Bone marrow (tissue), 2 donors: Measurements from ENCODE around the gene GLCCI1.

ENCODE experiments used
- DNase-seq, 2 donors: peaks; one replicate each; lab custom pipeline; 2025; lab: John Stamatoyannopoulos, UW

GLCCI1 gene

GRCh38 chr7:7968544-7969305 is at the start of gene GLCCI1:
TSS of gene GLCCI1 (plus strand) at chr7:7968796. CDS start at chr7:7969351, 555 bp downstream.
- DNase-seq: peak; percentile 79 to 98

DNA sequence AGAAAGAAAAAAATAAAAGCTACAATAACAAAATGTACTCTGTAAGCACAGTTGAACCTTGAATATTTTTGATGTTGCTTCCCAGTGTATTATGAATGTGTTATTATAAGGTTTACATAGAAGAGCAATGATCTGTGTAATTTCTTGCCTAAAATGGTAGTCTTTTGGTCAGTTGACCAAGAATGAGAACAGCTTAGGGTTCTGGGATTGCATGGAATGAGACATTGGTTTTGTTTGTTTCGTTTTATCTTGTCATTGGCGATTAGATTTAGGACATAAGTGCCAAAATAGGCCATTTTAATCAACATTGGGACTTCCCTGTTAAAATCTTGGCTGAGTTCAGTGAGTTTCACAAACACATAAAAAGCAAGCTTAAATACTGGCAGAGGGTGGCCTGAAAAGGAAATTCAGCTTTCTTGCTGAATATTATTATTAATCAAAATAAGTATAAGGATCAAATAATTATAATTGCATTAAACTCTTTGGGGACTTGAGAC is 49.1 kb upstream of the GLCCI1 start:
- DNase-seq: no peak

GRCh38 chr7:7920056-7920455 is 48.5 kb upstream of the GLCCI1 start:
- DNase-seq: no peak

GRCh38 chr7:7920481-7920880 is 48.1 kb upstream of the GLCCI1 start:
- no peak for DNase-seq

DNA sequence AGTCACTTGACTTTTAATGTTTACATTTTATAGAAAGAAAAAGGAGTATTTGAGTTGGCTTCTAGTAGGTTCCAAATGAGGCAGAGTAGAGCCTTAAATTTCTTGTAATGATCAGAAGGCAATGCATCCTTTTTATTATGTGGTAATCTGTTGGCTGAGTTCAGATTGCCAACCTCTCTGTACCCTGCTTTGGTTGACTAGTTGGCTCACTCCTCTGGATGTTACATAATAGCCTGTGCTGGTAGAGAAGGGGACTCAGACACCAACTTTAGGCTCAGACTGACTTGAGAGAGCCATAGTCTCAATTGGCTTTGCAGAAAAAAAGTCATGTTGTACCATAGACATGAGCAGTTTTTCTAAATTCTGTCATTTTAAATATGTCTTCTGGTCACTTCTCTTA is 46.8 kb upstream of the GLCCI1 start:
- no peak for DNase-seq

DNA sequence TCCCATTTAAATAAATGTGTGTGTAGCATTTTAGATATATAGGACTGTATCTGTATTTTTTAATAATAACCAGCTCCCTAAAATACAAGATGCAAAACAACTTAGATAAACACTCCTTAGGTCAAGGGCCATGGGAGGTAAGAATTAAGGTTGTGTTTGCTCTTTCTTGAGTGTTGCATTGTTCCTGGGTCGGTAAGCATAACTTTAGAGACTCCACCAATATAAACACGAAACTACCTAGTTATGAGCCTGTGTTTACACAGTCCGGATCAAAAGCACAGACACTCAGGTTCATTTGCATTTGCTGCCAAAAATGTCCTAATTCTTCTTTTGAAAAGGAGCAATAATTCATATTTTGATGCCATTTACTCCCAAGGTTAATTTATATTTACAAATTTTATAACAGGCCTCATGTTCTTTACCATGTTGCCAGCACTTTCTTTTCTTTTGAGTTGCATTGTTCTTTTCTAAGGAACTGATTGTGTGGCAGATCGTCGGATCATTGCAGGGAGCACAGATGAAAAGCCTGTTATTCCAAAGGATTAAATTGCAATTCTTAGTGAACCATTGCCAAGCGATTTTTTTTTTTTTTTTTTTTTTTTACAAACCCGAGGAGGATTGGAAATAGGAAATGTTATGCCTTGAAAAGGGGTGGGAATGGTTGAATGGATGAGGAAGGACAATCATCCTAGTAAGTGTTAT is 45.8 kb upstream of the GLCCI1 start:
- no peak for DNase-seq

DNA sequence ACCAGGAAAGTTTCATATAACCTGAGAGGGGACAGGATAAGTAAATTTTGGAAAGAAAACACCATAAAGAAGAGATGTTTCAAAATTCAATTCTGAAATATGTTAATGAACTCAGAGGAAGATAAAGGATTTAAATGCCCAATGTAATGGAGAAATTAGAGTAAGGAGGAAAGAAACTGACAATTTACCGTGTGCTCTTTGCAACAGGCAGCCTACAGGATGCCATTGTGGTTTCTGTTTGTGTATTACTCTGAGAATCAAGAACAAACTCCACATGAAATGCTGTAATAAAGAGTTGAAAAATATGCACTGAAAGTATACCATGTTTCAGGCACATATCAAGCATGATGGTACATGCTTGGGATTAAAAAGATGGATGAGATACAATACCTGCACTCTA is 44.8 kb upstream of the GLCCI1 start:
- DNase-seq: no peak

DNA sequence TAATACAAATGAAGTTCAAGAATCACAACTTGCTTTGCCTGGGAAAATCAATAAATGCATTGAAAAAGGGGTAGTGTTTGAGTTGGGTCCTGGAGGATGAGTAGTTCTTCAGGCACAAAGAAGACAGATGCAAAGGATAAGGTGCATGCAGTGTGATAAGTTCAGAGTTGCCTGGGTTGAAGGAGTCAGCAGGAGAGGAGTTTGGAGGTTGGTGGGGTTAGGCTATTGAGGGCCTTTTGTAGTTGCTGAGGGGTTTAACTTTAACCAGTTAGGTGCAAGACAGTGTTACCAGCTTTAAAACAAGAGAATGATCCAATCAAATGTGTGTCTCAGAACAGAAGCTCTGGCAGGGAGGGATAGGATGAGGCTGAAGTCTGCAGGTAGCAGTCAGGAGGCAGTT is 44.3 kb upstream of the GLCCI1 start:
- no peak for DNase-seq

- DNase-seq: no peak
These were observed 37.0 kb upstream of the GLCCI1 start for GRCh38 chr7:7931626-7932025.

GRCh38 chr7:7932553-7932952 is 36.0 kb upstream of the GLCCI1 start:
- no peak for DNase-seq

DNA sequence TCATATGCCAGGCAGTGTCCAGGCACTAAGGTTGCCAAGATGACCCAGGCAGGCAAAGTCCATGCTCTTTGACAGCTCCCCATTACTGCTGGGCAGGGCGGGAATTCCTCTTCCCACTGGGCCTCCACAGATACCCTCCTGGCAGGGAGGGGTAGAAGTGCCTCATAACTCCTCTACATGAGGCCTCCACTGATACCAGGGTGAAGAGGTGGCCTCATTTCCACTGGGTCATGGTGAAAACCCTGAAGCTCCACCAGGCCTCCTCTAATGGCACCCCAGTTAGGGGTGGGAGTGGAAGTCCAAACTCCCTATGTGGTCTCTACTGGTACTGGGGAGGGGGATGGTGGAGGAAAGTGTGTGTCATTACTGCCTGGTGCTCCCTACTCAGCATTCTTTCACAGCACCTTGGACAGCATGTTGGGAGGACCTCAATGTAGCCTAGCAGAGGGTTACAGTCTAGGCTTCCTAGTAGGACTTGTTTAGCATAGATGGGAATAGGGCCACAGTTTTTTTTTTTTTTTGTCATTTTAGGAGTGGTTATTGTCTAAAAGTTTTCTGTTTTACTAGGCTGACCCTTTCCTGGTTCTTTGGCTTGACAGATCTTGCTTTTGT is 34.6 kb upstream of the GLCCI1 start:
- DNase-seq: no peak

DNA sequence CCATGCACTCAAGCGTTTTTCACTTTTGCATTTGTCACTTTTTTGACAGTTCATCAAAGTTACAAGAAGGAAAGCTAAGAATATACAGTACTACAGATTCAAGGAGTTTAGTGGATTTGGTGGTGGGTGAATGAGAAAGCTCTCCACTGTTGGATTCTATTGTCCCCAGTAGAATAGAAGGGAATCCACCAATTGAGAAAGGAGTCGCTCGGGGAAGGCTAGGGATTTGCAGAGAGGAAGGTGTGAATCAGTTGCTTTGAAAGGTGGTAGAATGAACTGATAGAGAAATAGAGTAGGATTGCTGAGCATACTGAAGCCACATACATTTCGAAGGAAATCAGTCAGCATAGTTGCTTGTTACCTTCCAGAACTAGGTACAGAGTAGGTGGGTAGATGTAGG is 33.7 kb upstream of the GLCCI1 start:
- no peak for DNase-seq

- no peak for DNase-seq
These were observed 30.1 kb upstream of the GLCCI1 start for GRCh38 chr7:7938471-7938870.

GRCh38 chr7:7943951-7944350 is 24.6 kb upstream of the GLCCI1 start:
- no peak for DNase-seq

- DNase-seq: peak in 1 of 2 donors; percentile 4
These were observed 23.8 kb upstream of the GLCCI1 start for GRCh38 chr7:7944619-7945282.

- DNase-seq: no peak
These were observed 22.1 kb upstream of the GLCCI1 start for GRCh38 chr7:7946486-7946885.

DNA sequence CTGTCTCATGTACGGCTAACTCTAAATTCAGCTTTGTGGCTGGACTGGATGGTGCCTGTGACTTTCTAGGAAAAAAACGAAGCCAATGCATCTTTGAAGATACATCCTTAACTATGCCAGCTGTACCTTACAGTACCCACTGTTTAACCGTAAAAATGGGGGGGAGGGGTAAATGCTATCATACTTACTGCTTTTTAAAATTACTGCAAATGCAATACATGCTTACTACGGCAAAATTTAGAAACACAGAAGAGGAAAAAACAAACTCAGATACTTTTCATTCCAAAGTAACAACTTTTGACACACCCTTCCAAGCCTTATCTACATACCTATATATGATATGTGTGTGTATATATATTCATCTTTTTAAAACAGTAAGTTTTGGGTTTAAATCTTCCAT is 20.4 kb upstream of the GLCCI1 start:
- DNase-seq: no peak

DNA sequence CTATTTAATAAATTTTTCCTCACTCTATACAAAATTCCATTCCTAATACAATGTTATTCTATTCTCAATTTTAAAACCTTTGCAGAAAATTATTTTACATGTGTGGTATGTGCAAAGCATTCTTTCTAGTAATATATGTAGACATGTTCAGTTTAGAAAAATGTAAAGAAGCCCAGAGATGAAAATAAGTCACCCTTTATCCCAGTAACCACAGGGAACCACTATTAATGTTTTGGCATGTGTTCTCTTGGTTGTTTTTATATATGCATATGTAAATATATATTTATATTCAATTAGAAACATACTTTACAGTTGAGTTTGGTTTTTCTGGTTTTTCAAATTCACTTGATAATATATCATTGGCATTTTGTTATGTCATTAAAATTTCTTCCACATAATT is 14.8 kb upstream of the GLCCI1 start:
- DNase-seq: no peak

DNA sequence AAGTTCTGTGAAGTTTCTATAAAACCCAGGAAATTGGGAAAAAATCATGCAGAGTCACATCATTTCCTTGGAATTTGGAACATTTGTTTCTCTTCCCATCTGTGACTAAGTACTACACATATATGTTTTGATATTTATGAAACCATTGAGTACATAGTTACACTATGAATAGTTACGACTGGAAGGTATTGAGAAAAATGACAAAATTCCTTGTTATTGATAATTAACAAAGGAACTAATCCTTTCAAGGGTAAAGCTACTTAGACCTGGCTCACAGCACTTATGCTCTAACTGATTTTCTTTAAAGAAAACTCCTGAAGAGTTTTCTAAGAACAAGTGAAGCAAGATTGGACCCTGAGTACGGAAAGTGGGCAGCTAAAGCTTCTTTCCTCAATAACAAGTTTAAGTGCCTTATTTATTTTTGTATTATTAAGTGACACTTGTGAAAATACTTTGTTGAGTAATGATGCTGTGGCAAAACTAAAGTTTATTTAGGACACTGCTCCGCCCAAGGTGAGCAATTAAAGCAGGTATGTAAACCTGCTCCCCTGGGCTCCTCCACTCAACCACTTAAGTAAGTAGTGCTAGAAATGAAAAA is 12.0 kb upstream of the GLCCI1 start:
- no peak for DNase-seq

GRCh38 chr7:7957513-7957912 is 11.1 kb upstream of the GLCCI1 start:
- DNase-seq: no peak

DNA sequence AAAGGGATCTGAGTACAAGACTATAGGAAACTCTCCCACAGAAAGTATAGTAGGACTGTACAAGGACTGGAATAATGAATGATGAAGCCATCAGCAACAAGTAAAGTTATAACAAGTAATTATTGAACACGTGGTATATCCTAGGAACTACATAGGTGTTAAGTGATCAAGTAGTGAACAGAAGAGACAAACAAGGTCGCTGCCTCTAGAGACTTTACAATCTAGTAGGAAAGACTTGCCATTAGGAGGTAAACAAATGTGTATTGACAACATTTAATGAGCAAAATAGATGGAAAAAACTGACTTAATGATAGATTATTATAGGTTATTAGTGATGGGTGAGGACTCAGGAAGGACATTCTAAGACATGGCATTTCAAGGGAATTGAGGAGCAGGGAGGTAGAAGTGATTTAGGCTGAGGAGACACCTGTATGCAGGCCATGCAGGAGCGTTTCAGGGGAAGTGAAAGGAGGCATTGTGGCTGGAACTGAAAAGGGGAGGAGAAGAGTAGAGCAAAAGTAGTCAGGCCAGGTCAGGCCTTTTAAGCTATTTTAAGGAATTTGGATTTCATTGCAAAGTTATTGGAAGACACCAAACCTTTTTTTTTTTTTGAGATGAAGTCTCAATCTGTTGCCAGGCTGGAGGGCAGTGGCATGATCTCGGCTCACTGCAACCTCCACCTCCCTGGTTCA is 8.5 kb upstream of the GLCCI1 start:
- no peak for DNase-seq
